IMR-90 (cell line): Measurements from ENCODE around the gene RGS4. TPM values are rescaled to one million over a fixed set of nuclear protein-coding genes. Genes with fewer than 3 reads are reported as not detected.

Source experiments
- ATAC-seq: fragments of 200-7000 bp; cut with Tn5 transposase; 2 replicates; pipeline ENCODE4 v1.9.1; 2020; ENCODE audit warnings: low read depth, mild to moderate bottlenecking, moderate library complexity
- BruUV-seq: library from RNA; stranded (reverse); fragments of 400-500 nt; replicated peaks from 2 replicates; lab custom pipeline; 2021; lab: Mats Ljungman, UMichigan
- CTCF ChIA-PET: fragments of 300-600 bp; formaldehyde crosslinking; extraction: SDS; loops from one replicate; lab custom pipeline; 2021; ENCODE audit warnings: antibody characterized with exemption; lab: Yijun Ruan, JAX
- POLR2A ChIA-PET: fragments of 300-600 bp; sonication (Branson Sonifier 250); formaldehyde crosslinking; loops from one replicate; lab custom pipeline; 2022; ENCODE audit warnings: antibody characterized with exemption; ENCODE audit not compliant: unreplicated experiment; lab: Charles Lee
- DNase-seq: peaks from one replicate; pipeline ENCODE4 v3.0.0; 2013
- H2AFZ ChIP-seq: replicated peaks from 2 replicates; pipeline ENCODE3; 2013; ENCODE audit warnings: low read length, mild to moderate bottlenecking; ENCODE audit not compliant: poor library complexity
- H2AK5ac ChIP-seq: 2 replicates; pipeline ENCODE4 v1.6.1; 2013; ENCODE audit warnings: low read depth, low read length, inconsistent platforms
- H2AK9ac ChIP-seq: replicated peaks from 2 replicates; pipeline ENCODE3; 2013; ENCODE audit warnings: mild to moderate bottlenecking, low read depth, low read length, moderate library complexity; ENCODE audit not compliant: poor library complexity
- H2BK120ac ChIP-seq: 2 replicates; pipeline ENCODE4 v1.6.1; 2013; ENCODE audit warnings: low read depth, low read length, inconsistent platforms
- H2BK15ac ChIP-seq: 3 replicates; pipeline ENCODE4 v1.6.1; 2013; ENCODE audit warnings: low read depth, low read length, inconsistent platforms
- H2BK20ac ChIP-seq: 2 replicates; pipeline ENCODE4 v1.6.1; 2013; ENCODE audit warnings: low read depth, mild to moderate bottlenecking, inconsistent platforms, low read length, moderate library complexity
- H2BK5ac ChIP-seq: 2 replicates; pipeline ENCODE4 v1.6.1; 2013; ENCODE audit warnings: mild to moderate bottlenecking, low read depth, low read length, inconsistent platforms; ENCODE audit not compliant: poor library complexity, severe bottlenecking
- H3K14ac ChIP-seq: replicated peaks from 2 replicates; pipeline ENCODE4 v1.6.1; 2013; ENCODE audit warnings: low read depth, low read length, inconsistent platforms
- H3K18ac ChIP-seq: 2 replicates; pipeline ENCODE4 v1.6.1; 2013; ENCODE audit warnings: low read depth, low read length, control low read depth
- H3K23ac ChIP-seq: 2 replicates; pipeline ENCODE4 v1.6.1; 2013; ENCODE audit warnings: low read depth, low read length, inconsistent platforms
- H3K27ac ChIP-seq: 2 replicates; pipeline ENCODE4 v1.5.1; 2013; ENCODE audit warnings: mild to moderate bottlenecking, control low read depth, low read length; ENCODE audit not compliant: insufficient read depth
- H3K27me3 ChIP-seq: 2 replicates; pipeline ENCODE4 v1.6.1; 2013; ENCODE audit warnings: low read length; ENCODE audit not compliant: control insufficient read depth, insufficient read depth
- H3K36me3 ChIP-seq: 2 replicates; pipeline ENCODE4 v1.6.1; 2013; ENCODE audit warnings: low read length, mixed read lengths; ENCODE audit not compliant: control insufficient read depth, insufficient read depth
- H3K4ac ChIP-seq: 2 replicates; pipeline ENCODE4 v1.6.1; 2013; ENCODE audit warnings: low read depth, low read length, inconsistent platforms
- H3K4me1 ChIP-seq: 2 replicates; pipeline ENCODE4 v1.6.1; 2013; ENCODE audit warnings: low read length, mixed read lengths; ENCODE audit not compliant: control insufficient read depth, insufficient read depth
- H3K4me2 ChIP-seq: 2 replicates; pipeline ENCODE4 v1.6.1; 2013; ENCODE audit warnings: low read depth, mild to moderate bottlenecking, control low read depth, low read length, moderate library complexity
- H3K4me3 ChIP-seq: 2 replicates; pipeline ENCODE4 v1.5.1; 2013; ENCODE audit warnings: low read depth, mild to moderate bottlenecking, control low read depth, low read length, moderate library complexity; ENCODE audit not compliant: insufficient read depth
- H3K56ac ChIP-seq: 2 replicates; pipeline ENCODE4 v1.6.1; 2013; ENCODE audit warnings: low read length, inconsistent platforms; ENCODE audit not compliant: insufficient read depth; ENCODE audit errors: extremely low read depth
- H3K79me1 ChIP-seq, 2 experiments: 2 replicates each; pipeline ENCODE4 v1.6.1; 2013; ENCODE audit warnings: low read length in 2 of 2, inconsistent platforms in 1 of 2, low read depth in 1 of 2
- H3K9ac ChIP-seq: 2 replicates; pipeline ENCODE4 v1.6.1; 2013; ENCODE audit warnings: low read depth, low read length, control low read depth
- H3K9me1 ChIP-seq: 2 replicates; pipeline ENCODE4 v1.6.1; 2013; ENCODE audit warnings: low read length, inconsistent platforms; ENCODE audit not compliant: insufficient read depth
- H3K9me3 ChIP-seq: 2 replicates; pipeline ENCODE4 v1.6.1; 2013; ENCODE audit warnings: low read length; ENCODE audit not compliant: control insufficient read depth, insufficient read depth
- H4K20me1 ChIP-seq: 2 replicates; pipeline ENCODE4 v1.6.1; 2013; ENCODE audit warnings: low read length, inconsistent platforms; ENCODE audit not compliant: insufficient read depth
- H4K5ac ChIP-seq: 2 replicates; pipeline ENCODE4 v1.6.1; 2013; ENCODE audit warnings: mild to moderate bottlenecking, low read depth, low read length, control low read depth
- H4K8ac ChIP-seq, 2 experiments: 2 replicates each; pipeline ENCODE4 v1.6.1; 2013; ENCODE audit warnings: low read depth in 2 of 2, low read length in 2 of 2, control low read depth in 1 of 2, inconsistent platforms in 1 of 2
- H4K91ac ChIP-seq: 2 replicates; pipeline ENCODE4 v1.6.1; 2013; ENCODE audit warnings: low read depth, low read length, inconsistent platforms; ENCODE audit not compliant: insufficient read depth
- BHLHE40 ChIP-seq: fragments of 150-350 bp; IDR thresholded peaks from 2 replicates; pipeline ENCODE4 v1.6.1; 2016; ENCODE audit warnings: mild to moderate bottlenecking, low read depth, low read length
- FOS ChIP-seq: fragments of 150-350 bp; IDR thresholded peaks from 2 replicates; pipeline ENCODE4 v1.6.1; 2016; ENCODE audit warnings: low read depth, low read length
- MAFK ChIP-seq: IDR thresholded peaks from 2 replicates; pipeline ENCODE4 v1.6.1; 2012; ENCODE audit warnings: low read depth, low read length, improper control_type of control experiment
- MAZ ChIP-seq: IDR thresholded peaks from 2 replicates; pipeline ENCODE4 v1.6.1; 2012; ENCODE audit warnings: low read depth, mild to moderate bottlenecking, low read length, improper control_type of control experiment, moderate library complexity, borderline replicate concordance
- MXI1 ChIP-seq: IDR thresholded peaks from 2 replicates; pipeline ENCODE4 v1.6.1; 2012; ENCODE audit warnings: low read depth, mild to moderate bottlenecking, low read length, moderate library complexity, borderline replicate concordance
- NFE2L2 ChIP-seq: fragments of 150-350 bp; IDR thresholded peaks from 2 replicates; pipeline ENCODE4 v1.6.1; 2016; ENCODE audit warnings: low read depth, mild to moderate bottlenecking, low read length
- RAD21 ChIP-seq: IDR thresholded peaks from 2 replicates; pipeline ENCODE4 v1.6.1; 2012; ENCODE audit warnings: low read length, improper control_type of control experiment
- RCOR1 ChIP-seq: IDR thresholded peaks from 2 replicates; pipeline ENCODE4 v1.6.1; 2012; ENCODE audit warnings: mild to moderate bottlenecking, low read length, improper control_type of control experiment; ENCODE audit not compliant: insufficient replicate concordance
- RFX5 ChIP-seq: IDR thresholded peaks from 2 replicates; pipeline ENCODE4 v1.8.0; 2012; ENCODE audit warnings: low read depth, mild to moderate bottlenecking, low read length, moderate library complexity
- SMC3 ChIP-seq: fragments of 150-350 bp; IDR thresholded peaks from 2 replicates; pipeline ENCODE4 v1.6.1; 2016; ENCODE audit warnings: low read depth, mild to moderate bottlenecking, antibody characterized with exemption, low read length, moderate library complexity
- WGBS, 2 experiments: methylation state at CpG; one replicate each; pipeline versions ENCODE4 v1.1.5 to v1.1.7; 2013; ENCODE audit warnings: missing lambda C conversion rate in 2 of 2; ENCODE audit not compliant: insufficient read length in 1 of 2; ENCODE audit errors: extremely low coverage in 2 of 2; 5-methylcytosine and 5-hydroxymethylcytosine counted together
- dilution Hi-C: fragments of 300-500 bp; cut with HindIII; formaldehyde crosslinking; loops from one replicate; pipeline ENCODE4 v1.14.3; 2018; ENCODE audit warnings: low sequenced_read_pairs; ENCODE audit not compliant: unreplicated experiment
- in situ Hi-C: fragments of 300-500 bp; cut with MboI; formaldehyde crosslinking; loops from 3 replicates; pipeline ENCODE4 v1.14.3; 2019; ENCODE audit warnings: low sequenced_read_pairs, inconsistent platforms, mixed read lengths
- intact Hi-C: fragments of 100-400 bp; cut with micrococcal nuclease; formaldehyde crosslinking; loops from 2 replicates; pipeline ENCODE4 v1.10.0; 2022
- polyA plus RNA-seq, 3 experiments: library from polyadenylated mRNA; depleted of rRNA; stranded (reverse); fragments of >200 nt; gene quantifications; 2 replicates each; pipeline ENCODE4 v1.2.3, GENCODE V29; 2012; ENCODE audit warnings: low replicate concordance in 1 of 3
- total RNA-seq: library from RNA; depleted of rRNA; stranded (reverse); fragments of >200 nt; gene quantifications from 2 replicates; pipeline ENCODE4 v1.2.3, GENCODE V29; 2012
- TF ChIP-seq, protein P1 (sequence below): fragments of 150-350 bp; IDR thresholded peaks from 2 replicates; pipeline ENCODE4 v1.6.1; 2016; ENCODE audit warnings: low read depth, mild to moderate bottlenecking, low read length, moderate library complexity, borderline replicate concordance
- TF ChIP-seq, protein P2 (sequence below): fragments of 150-350 bp; IDR thresholded peaks from 2 replicates; pipeline ENCODE4 v1.6.1; 2017; ENCODE audit warnings: mild to moderate bottlenecking, antibody characterized with exemption, low read length, low read depth

RGS4 gene
- total and polyA plus RNA-seq, 2 of the 4 experiments (the other 2 are of a cell fraction), result 202 to 538 TPM

DNA sequence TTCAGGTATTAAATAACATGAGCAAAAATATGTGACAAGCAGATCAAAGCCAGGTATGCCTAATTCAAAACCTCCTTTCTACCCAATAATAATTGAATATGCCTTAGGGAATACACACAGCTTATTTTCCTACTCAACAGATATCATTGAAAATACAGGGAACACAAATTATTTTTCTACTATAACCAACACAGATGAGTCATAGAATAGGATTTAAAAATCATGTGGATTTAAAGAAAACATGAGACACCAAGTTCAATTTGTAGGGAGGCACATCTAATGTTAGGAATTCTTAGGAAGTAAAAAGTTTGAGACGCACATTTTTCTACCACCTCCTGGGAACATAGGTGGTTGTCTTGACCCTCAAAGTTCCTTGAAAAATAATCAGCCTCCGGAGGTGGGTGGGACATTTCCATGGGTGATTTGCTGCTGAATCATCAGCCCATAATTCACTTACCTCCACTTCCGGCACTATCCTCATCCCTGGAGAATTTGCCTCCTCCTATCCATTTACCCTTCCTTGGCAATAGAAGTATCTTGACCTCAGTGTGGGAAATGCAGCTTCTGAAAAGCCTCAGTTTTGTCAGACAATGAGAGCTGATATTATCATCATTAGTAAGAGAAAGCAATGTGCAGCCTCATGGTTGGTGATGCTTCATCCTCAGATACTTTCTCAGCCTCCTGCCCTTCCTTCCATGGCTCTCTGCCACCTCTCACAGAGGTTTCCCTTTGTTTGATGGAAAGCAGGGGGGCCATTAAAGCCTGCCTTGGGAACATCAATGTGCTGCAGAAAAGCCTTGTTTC is 33.5 kb upstream of the RGS4 start:
- Histone ChIP-seq H3K56ac (peak overlapping the region; percentile 49), H2BK120ac (peak overlapping the region; percentile 90), H4K5ac (peak overlapping the region; percentile 1; the same call in 1 of the 2 replicates), H2AK5ac (peak overlapping the region; percentile 48; the same call in 1 of the 2 replicates), H3K18ac (peak overlapping the region; percentile 51; the same call in 1 of the 2 replicates), H4K91ac (peak overlapping the region; percentile 76), H3K27ac (peak overlapping the region; percentile 76), H2AK9ac (peak overlapping the region; percentile 89), H4K8ac (peak overlapping the region in 1 of 2 experiments; percentile 68; a peak in 3 of 4 replicates), H3K23ac (peak overlapping the region; percentile 43; the same call in 1 of the 2 replicates), H3K4me2 (peak overlapping the region; percentile 78), H3K9ac (no peak overlapping the region), H3K9me1 (peaks cover 4% of the 10 kb centered on the region; the same call in 1 of the 2 replicates), H3K4me3 (no peak overlapping the region), H2BK15ac (peak overlapping the region; percentile 4; the same call in 1 of the 3 replicates), H3K4me1 (peaks cover 3% of the 10 kb centered on the region), H3K79me1 (no peaks in the 10 kb centered on the region), H3K36me3 (no peaks in the 10 kb centered on the region), H3K9me3 (no peaks in the 10 kb centered on the region), H3K27me3 (no peaks in the 10 kb centered on the region), H3K14ac (peak overlapping the region; percentile 87), H2BK20ac (peak overlapping the region; percentile 85), H3K4ac (peak overlapping the region; percentile 80), H2BK5ac (peak overlapping the region; percentile 90), H4K20me1 (no peaks in the 10 kb centered on the region), H2AFZ (peak overlapping the region; percentile 69)
- TF ChIP-seq MAFK (no peak), FOS (peak; percentile 43; the same call in 1 of the 2 replicates), SMC3 (no peak), BHLHE40 (no peak), MAZ (no peak), MXI1 (0 out of 2 replicates have a peak, but pooled peaks have one; percentile 23), RAD21 (peak; percentile 20; the same call in 1 of the 2 replicates), NFE2L2 (peak; percentile 86), RCOR1 (peak; percentile 87), RFX5 (no peak)
- TF ChIP-seq, protein P1, sequence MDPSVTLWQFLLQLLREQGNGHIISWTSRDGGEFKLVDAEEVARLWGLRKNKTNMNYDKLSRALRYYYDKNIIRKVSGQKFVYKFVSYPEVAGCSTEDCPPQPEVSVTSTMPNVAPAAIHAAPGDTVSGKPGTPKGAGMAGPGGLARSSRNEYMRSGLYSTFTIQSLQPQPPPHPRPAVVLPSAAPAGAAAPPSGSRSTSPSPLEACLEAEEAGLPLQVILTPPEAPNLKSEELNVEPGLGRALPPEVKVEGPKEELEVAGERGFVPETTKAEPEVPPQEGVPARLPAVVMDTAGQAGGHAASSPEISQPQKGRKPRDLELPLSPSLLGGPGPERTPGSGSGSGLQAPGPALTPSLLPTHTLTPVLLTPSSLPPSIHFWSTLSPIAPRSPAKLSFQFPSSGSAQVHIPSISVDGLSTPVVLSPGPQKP, result peak; percentile 90; the same call in 1 of the 2 replicates
- TF ChIP-seq, protein P2, sequence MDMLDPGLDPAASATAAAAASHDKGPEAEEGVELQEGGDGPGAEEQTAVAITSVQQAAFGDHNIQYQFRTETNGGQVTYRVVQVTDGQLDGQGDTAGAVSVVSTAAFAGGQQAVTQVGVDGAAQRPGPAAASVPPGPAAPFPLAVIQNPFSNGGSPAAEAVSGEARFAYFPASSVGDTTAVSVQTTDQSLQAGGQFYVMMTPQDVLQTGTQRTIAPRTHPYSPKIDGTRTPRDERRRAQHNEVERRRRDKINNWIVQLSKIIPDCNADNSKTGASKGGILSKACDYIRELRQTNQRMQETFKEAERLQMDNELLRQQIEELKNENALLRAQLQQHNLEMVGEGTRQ, result no peak
- no TSS peak for BruUV-seq
- peak; percentile 96 for DNase-seq
- ATAC-seq, result peak; percentile 87
- in situ Hi-C loops (no loop called here), dilution Hi-C loops (no loop called here), intact Hi-C loops (no loop called here)
- POLR2A ChIA-PET, result no interaction called here
- WGBS, 2 experiments, result no CpG with 5 or more reads among the region's 3 CpGs
- CTCF ChIA-PET, result interaction anchor here (0.6 to 1.5 kb wide), 2 partner anchors 9 to 41 kb away, joined by 3 to 6 read pairs; no protein-coding TSS in a partner anchor
